Stimulated activated CD8-positive, alpha-beta memory T cell treated with anti-CD3 and anti-CD28 coated beads, Interleukin-12 subunit alpha, Interleukin-12 subunit beta, amount 100 ng/mL, for 24 hours (primary cell): ENCODE data around the gene PCDHGA1.
"Not testable (repeated sequence)": the region's sequence is repeated elsewhere in the genome, so short reads cannot be mapped to it uniquely, and the experiment has no call there.

ENCODE experiments used
- DNase-seq: peaks from one replicate; pipeline ENCODE4 v3.0.0-alpha.2; 2020; ENCODE audit errors: extremely low read depth

PCDHGA1 gene

DNA sequence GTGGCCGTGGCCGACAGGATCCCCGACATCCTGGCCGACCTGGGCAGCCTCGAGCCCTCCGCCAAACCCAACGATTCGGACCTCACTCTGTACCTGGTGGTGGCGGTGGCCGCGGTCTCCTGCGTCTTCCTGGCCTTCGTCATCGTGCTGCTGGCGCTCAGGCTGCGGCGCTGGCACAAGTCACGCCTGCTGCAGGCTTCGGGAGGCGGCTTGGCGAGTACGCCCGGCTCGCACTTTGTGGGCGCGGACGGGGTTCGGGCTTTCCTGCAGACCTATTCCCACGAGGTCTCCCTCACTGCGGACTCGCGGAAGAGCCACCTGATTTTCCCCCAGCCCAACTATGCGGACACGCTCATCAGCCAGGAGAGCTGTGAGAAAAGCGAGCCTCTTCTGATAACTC, 15.7 kb downstream of the PCDHGA1 start:
- DNase-seq, result not testable (repeated sequence)

DNA sequence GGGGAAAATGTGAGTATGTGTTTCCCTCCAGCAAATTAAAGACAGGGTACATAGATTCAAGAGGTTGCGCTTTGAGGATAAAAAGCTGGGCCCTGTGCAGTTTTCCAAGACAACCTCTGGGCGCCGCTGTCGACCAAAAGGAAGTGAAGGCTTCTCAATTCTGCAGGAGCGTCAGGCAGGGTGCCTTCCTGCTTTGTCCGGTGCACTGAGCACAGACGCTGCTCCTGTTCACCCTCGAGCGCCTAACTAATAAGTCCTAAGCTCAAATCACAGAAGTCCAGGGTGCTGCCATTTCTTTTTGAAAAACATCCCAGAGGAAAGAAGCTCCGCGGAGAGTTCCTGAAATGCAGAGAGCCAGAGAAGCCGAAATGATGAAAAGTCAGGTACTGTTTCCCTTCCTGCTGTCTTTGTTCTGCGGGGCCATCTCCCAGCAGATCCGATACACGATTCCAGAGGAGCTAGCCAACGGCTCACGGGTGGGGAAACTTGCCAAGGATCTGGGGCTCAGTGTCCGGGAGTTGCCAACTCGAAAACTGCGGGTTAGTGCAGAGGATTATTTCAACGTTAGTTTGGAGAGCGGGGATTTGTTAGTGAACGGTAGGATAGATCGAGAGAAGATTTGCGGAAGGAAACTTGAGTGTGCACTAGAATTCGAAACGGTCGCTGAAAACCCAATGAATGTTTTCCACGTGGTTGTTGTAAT, 19.8 kb downstream of the PCDHGA1 start, which contains the start of gene PCDHGB1:
Gene PCDHGB1 (plus strand): TSS at position 183 of the 703 bp plus-strand sequence. CDS start 162 bp downstream, at position 345.
- no peak for DNase-seq

DNA sequence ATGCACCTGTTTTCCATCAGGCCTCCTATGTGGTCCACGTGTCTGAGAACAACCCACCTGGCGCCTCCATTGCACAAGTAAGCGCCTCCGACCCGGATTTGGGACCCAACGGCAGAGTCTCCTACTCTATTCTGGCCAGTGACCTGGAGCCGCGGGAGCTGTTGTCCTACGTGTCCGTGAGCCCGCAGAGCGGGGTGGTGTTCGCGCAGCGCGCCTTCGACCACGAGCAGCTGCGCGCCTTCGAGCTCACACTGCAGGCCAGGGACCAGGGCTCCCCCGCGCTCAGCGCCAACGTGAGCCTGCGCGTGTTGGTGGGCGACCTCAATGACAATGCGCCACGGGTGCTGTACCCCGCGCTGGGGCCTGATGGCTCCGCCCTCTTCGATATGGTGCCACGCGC, 21.3 kb downstream of the PCDHGA1 start:
- DNase-seq, result no peak

DNA sequence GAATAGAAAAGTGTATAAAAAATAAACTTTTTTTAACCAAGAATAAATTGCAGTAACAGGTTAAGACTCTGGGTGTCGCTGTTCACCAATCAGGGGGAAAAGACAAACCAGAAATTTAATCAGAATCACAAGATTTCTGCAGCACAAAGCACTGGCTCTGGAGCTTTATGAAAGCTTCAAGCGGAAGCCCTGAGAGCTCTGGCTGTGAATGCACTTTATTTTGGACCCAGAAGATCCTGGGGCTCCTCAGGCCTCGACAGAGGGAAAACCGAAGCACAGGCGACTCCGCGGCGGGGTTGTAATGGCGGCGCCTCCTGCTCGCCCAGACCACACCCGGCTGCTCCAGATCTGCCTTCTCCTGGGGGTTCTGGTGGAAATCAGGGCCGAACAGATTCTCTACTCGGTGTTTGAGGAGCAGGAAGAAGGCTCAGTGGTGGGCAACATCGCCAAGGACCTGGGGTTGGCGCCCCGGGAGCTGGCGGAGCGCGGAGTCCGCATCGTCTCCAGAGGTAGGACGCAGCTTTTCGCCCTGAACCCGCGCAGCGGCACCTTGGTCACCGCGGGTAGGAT, 24.7 kb downstream of the PCDHGA1 start, which contains the start of gene PCDHGA4:
Gene PCDHGA4 (plus strand): TSS at position 122 of the 570 bp plus-strand sequence. CDS start 87 bp downstream, at position 209.
- no peak for DNase-seq

DNA sequence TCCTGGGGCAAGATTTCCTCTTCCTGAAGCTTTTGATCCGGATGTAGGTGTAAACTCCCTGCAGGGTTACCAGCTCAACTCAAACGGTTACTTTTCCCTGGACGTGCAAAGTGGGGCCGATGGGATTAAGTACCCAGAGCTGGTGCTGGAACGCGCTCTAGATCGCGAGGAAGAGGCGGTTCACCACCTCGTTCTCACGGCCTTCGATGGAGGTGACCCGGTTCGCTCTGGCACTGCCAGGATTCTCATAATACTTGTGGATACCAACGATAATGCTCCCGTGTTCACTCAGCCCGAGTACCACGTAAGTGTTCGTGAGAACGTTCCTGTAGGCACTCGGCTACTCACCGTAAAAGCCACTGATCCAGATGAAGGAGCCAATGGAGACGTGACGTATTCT, 25.3 kb downstream of the PCDHGA1 start:
- DNase-seq, result no peak

DNA sequence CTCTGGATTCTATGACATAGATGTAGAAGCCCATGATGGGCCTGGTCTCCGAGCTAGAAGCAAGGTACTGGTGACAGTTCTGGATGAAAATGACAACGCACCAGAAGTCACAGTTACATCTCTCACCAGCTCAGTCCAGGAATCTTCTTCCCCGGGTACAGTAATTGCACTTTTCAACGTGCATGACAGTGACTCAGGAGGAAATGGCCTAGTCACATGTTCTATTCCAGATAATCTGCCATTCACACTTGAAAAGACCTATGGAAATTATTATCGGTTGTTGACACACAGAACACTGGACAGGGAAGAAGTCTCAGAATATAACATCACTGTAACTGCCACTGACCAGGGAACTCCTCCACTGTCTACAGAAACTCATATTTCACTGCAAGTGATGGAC, 25.8 kb downstream of the PCDHGA1 start:
- no peak for DNase-seq

DNA sequence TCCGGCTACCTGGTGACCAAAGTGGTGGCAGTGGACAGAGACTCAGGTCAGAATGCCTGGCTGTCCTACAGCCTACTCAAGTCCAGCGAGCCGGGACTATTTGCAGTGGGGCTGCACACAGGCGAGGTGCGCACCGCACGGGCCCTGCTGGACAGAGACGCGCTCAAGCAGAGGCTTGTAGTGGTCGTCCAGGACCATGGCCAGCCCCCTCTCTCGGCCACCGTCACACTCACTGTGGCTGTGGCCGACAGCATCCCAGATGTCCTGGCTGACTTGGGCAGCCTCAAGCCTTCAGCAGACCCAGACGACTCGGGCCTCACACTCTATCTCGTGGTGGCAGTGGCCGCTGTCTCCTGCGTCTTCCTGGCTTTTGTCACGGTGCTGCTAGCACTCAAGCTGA, 26.6 kb downstream of the PCDHGA1 start:
- DNase-seq, result no peak

DNA sequence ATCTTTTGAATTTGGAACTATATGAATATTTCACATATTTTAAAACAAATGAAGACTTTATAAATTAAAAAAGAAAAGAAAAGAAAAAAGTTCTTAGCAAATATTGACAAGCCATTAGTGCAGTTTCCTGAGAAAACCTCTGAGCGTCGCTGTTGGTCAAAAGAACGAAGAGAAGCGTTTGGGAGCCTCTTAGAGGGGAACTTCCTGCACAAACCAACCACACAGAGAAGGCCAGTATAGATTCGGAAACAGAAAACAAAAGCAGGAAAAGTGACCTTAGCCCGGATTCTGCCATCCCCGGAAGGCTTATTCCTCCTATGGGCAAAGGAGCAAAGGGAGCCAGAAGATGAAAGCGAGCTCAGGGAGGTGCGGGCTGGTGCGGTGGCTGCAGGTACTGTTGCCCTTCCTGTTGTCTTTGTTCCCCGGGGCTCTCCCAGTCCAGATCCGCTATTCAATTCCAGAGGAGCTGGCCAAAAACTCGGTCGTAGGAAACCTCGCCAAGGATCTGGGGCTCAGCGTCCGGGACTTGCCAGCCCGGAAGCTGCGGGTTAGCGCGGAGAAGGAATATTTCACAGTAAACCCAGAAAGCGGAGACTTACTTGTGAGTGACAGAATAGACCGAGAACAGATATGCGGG, 29.6 kb downstream of the PCDHGA1 start, which contains the start of gene PCDHGB2:
Gene PCDHGB2 (plus strand): TSS at position 205 of the 637 bp plus-strand sequence. CDS start 142 bp downstream, at position 347.
- no peak for DNase-seq

DNA sequence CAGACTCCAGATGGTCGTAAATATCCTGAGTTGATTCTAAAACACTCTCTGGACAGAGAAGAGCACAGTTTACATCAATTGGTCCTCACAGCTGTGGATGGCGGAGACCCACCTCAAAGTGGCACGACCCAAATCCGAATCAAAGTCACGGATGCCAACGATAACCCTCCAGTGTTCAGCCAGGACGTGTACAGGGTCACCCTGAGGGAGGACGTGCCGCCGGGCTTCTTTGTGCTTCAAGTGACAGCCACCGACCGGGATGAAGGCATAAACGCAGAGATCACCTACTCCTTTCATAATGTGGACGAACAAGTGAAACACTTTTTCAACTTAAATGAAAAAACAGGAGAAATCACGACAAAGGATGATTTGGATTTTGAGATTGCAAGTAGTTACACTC, 30.4 kb downstream of the PCDHGA1 start:
- no peak for DNase-seq

DNA sequence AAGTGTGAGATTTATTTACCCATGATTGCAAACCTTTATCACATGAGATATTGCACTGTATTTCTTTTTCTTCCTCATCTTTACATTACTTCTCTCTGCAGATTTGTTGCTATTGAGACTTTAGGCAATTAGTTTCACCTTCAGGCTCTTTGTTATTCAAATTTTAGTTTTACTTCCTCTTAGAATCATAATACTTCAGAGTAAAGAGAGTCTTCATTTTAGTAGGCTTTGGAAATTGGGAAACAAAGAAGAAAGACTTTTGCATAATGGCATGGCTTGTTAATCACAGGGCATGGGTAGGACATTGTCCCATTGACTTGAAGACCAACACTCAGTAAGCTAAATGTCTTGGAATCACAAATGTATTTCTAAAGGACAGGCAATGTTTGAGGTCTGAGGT, 32.4 kb downstream of the PCDHGA1 start:
- no peak for DNase-seq

DNA sequence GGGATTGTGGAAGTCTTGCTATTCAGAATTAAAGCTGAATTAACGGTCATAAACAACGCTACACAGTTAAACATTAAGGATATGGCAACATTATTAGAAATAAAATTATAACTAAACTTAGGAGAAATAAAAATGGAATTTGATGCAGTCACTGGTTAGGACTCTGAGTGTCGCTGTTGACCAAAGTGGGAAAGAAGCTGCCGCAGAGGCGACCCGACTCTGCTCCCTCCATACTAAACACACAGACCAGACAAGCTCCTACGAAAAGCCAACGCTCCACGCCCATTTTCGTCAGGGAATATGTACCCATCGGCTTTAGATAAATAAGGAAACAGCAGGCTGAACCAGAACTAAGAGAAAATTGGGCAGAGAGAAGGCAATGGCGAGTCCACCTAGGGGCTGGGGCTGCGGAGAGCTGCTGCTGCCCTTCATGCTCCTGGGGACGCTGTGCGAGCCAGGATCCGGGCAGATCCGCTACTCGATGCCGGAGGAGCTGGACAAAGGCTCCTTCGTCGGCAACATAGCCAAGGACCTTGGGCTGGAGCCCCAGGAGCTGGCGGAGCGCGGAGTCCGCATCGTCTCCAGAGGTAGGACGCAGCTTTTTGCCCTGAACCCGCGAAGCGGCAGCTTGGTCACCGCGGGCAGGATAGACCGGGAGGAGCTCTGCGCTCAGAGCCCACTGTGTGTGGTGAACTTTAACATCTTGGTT, 33.8 kb downstream of the PCDHGA1 start, which contains the start of gene PCDHGA5:
Gene PCDHGA5 (plus strand): TSS at position 211 of the 709 bp plus-strand sequence. CDS start 169 bp downstream, at position 380.
- no peak for DNase-seq

DNA sequence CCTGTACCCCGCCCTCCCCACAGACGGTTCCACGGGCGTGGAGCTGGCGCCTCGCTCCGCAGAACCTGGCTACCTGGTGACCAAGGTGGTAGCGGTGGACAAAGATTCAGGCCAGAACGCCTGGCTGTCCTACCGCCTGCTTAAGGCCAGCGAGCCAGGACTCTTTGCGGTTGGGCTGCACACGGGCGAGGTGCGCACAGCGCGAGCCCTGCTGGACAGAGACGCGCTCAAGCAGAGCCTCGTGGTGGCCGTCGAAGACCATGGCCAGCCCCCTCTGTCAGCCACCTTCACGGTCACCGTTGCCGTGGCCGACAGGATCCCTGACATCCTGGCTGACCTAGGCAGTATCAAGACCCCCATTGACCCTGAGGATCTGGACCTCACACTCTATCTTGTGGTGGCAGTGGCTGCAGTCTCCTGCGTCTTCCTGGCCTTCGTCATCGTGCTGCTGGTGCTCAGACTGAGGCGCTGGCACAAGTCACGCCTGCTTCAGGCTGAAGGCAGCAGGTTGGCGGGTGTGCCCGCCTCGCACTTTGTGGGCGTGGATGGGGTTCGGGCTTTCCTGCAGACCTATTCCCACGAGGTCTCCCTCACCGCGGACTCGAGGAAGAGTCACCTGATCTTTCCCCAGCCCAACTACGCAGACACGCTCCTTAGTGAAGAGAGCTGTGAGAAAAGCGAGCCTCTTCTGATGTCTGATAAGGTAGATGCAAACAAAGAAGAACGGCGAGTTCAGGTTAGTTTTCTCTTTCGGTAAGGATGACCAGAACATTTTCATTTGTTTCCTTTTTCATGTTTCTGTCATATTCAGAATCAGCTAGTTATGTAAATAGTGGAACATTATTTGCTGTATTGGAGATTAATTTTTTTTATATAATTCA, 35.9 kb downstream of the PCDHGA1 start:
- DNase-seq, result no peak

DNA sequence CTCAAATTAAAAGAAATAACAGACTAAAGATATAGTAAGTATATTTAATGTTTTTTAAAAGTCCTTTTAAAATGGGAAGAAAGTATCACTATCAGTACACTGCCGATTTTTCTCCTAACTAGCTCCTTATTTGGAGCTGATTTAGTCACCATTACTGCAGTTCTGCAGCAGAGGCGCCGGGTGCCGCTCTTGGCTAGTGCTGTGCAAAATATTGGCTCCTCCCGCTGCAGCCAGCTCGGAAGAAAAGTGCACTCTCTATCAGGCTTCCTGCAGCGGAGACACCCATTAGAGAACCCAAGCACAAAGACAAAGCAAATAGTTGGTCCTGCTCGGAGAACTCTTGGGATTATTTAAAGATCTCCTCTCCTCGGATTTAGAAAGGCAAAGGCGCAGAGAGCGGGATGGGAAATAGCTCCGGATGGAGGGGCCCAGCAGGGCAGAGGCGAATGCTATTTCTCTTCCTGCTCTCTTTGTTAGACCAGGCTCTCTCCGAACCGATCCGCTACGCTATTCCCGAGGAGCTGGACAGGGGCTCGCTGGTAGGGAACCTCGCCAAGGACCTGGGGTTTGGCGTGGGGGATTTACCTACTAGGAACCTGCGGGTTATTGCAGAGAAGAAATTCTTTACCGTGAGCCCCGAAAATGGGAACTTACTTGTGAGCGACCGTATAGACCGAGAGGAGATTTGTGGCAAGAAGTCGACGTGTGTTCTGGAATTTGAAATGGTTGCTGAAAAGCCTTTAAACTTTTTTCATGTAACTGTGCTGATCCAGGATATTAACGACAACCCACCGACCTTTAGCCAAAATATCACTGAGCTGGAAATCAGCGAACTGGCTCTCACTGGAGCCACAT, 39.9 kb downstream of the PCDHGA1 start, which contains the start of gene PCDHGB3:
Gene PCDHGB3 (plus strand): TSS at position 249 of the 855 bp plus-strand sequence. CDS start 153 bp downstream, at position 402.
- DNase-seq, result no peak

DNA sequence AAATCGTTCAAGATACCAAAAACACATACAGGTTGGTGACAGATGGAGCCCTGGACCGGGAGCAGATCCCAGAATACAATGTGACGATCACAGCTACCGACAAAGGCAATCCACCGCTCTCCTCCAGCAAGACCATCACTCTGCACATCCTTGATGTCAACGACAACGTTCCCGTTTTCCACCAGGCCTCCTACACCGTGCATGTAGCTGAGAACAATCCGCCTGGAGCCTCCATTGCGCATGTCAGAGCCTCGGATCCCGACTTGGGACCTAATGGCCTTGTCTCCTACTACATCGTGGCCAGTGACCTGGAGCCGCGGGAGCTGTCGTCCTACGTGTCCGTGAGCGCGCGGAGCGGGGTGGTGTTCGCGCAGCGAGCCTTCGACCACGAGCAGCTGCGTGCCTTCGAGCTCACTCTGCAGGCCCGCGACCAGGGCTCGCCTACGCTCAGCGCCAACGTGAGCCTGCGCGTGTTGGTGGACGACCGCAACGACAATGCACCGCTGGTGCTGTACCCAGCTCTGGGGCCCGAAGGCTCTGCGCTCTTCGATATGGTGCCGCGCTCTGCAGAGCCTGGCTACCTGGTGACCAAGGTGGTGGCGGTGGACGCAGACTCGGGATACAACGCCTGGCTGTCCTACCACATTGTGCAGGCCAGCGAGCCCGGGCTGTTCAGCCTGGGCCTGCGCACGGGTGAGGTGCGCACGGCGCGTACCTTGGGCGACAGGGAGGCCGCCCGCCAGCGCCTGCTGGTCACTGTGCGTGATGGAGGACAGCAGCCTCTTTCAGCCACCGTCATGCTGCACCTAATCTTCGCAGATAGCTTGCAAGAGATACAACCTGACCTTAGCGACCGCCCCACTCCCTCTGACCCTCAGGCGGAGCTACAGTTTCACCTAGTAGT, 41.5 kb downstream of the PCDHGA1 start:
- no peak for DNase-seq

DNA sequence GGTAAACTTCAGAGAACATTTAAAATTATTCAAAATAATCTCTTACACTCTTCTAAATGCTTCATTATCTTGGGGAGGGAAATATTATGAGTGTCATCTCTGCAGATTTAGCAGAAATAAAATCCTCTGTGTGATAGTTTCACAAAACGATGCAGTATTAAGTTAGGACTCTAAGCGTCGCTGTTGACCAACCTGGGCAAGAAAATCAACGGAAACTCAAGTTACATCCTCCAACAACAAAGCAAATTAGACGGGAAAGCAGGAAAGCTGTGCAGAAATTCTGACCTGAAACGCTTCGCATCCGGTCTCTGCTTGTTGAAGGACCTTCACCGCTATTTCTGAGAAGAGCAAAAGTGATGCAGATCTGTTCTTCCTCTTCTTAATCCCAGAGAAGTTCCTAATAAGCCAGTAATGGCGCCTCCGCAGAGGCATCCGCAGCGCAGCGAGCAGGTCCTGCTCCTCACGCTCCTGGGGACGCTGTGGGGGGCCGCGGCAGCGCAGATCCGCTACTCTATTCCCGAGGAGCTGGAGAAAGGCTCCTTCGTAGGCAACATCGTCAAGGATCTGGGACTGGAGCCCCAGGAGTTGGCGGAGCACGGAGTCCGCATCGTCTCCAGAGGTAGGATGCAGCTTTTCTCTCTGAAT, 43.5 kb downstream of the PCDHGA1 start, which contains the start of gene PCDHGA6:
Gene PCDHGA6 (plus strand): TSS at position 219 of the 645 bp plus-strand sequence. CDS start 193 bp downstream, at position 412.
- no peak for DNase-seq

DNA sequence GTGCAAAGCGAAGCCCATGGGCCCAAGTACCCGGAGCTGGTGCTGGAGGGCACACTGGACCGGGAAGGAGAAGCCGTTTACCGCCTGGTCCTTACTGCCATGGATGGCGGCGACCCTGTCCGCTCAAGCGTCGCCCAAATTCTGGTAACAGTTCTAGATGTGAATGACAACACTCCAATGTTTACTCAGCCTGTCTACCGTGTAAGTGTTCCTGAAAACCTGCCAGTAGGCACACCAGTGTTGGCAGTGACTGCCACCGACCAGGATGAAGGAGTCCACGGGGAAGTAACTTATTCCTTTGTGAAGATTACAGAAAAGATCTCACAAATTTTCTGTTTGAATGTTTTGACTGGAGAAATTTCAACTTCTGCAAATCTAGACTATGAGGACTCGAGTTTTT, 44.3 kb downstream of the PCDHGA1 start:
- no peak for DNase-seq

DNA sequence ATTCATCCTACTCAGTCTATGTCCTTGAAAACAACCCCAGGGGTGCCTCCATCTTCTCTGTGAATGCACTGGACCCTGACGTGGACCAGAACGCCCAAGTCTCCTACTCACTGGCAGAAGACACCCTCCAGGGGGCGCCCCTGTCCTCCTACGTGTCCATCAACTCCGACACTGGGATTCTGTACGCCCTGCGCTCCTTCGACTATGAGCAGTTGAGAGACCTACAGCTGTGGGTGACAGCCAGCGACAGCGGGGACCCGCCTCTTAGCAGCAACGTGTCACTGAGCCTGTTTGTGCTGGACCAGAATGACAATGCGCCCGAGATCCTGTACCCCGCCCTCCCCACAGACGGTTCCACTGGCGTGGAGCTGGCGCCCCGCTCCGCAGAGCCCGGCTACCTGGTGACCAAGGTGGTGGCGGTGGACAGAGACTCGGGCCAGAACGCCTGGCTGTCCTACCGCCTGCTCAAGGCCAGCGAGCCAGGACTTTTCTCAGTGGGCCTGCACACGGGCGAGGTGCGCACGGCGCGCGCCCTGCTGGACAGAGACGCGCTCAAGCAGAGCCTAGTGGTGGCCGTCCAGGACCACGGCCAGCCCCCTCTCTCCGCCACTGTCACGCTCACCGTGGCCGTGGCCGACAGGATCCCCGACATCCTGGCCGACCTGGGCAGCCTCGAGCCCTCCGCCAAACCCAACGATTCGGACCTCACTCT, 45.3 kb downstream of the PCDHGA1 start:
- DNase-seq, result not testable (repeated sequence)
